SJSA1 (cell line): Measurements from ENCODE around the gene MAP3K14. TPM values are rescaled to one million over a fixed set of nuclear protein-coding genes. Genes with fewer than 3 reads are reported as not detected.
"Not testable (repeated sequence)": the region's sequence is repeated elsewhere in the genome, so short reads cannot be mapped to it uniquely, and the experiment has no call there.

Source experiments
- DNase-seq, 2 experiments: peaks; one replicate each; pipeline ENCODE4 v3.0.0-alpha.2; 2015 to 2020; ENCODE audit warnings: low spot score in 2 of 2, low read depth in 1 of 2
- H3K27ac ChIP-seq: fragments of 250-450 bp; sonication (Bioruptor Pico); 2 replicates; pipeline ENCODE4 v1.5.1; 2020; ENCODE audit warnings: mild to moderate bottlenecking, moderate library complexity
- H3K27me3 ChIP-seq: fragments of 250-450 bp; sonication (Bioruptor Pico); replicated peaks from 2 replicates; pipeline ENCODE4 v1.5.1; 2020; ENCODE audit warnings: mild to moderate bottlenecking, moderate library complexity
- H3K36me3 ChIP-seq: fragments of 250-450 bp; sonication (Bioruptor Pico); 2 replicates; pipeline ENCODE4 v1.5.1; 2020; ENCODE audit warnings: mild to moderate bottlenecking
- H3K4me1 ChIP-seq: fragments of 250-450 bp; sonication (Bioruptor Pico); replicated peaks from 2 replicates; pipeline ENCODE4 v1.6.1; 2021; ENCODE audit warnings: mild to moderate bottlenecking
- H3K4me3 ChIP-seq: fragments of 250-450 bp; sonication (Bioruptor Pico); 2 replicates; pipeline ENCODE4 v1.5.1; 2020; ENCODE audit warnings: mild to moderate bottlenecking
- H3K9me3 ChIP-seq: fragments of 250-450 bp; sonication (Bioruptor Pico); replicated peaks from 2 replicates; pipeline ENCODE4 v1.5.1; 2020; ENCODE audit warnings: mild to moderate bottlenecking
- total RNA-seq: library from RNA; depleted of rRNA; stranded (reverse); fragments of >200 nt; shearing (Covaris generic); gene quantifications from 2 replicates; pipeline ENCODE4 v1.2.3, GENCODE V29; 2014

The MAP3K14 gene
- total RNA-seq, 1 experiment from 2014 or later: 5.5 TPM

GRCh38 chr17:45345554-45346215 lies 28.9 kb upstream of the MAP3K14 start:
- H3K36me3 ChIP-seq: no peaks in the 10 kb centered on the region
- no peaks in the 10 kb centered on the region for H3K27me3 ChIP-seq
- peak in 1 of 2 experiments; percentile 75 for DNase-seq
- no peaks in the 10 kb centered on the region for H3K9me3 ChIP-seq
- 0 out of 2 replicates have a peak overlapping the region, but pooled peaks have one; percentile 4 for H3K27ac ChIP-seq
- peaks cover 42% of the 10 kb centered on the region for H3K4me1 ChIP-seq
- H3K4me3 ChIP-seq: no peak overlapping the region

GRCh38 chr17:45345246-45345553 lies 28.4 kb upstream of the MAP3K14 start:
- H3K27ac ChIP-seq: no peak overlapping the region

GRCh38 chr17:45343967-45344664 lies 27.3 kb upstream of the MAP3K14 start:
- H3K27ac ChIP-seq, H3K36me3 ChIP-seq, H3K27me3 ChIP-seq, H3K4me3 ChIP-seq, H3K9me3 ChIP-seq, DNase-seq: not testable (repeated sequence)
- peaks cover 39% of the 10 kb centered on the region for H3K4me1 ChIP-seq

More at GRCh38 chr17:45345246-45345553, 28.4 kb upstream of the MAP3K14 start:
- H3K27me3 ChIP-seq: no peaks in the 10 kb centered on the region
- no peaks in the 10 kb centered on the region for H3K36me3 ChIP-seq
- no peak overlapping the region for H3K4me3 ChIP-seq
- H3K9me3 ChIP-seq: no peaks in the 10 kb centered on the region
- no peak for DNase-seq
- peaks cover 42% of the 10 kb centered on the region for H3K4me1 ChIP-seq

GRCh38 chr17:45342871-45343526 lies 26.2 kb upstream of the MAP3K14 start:
- Histone ChIP-seq H3K4me3 (no peak overlapping the region), H3K4me1 (peaks cover 29% of the 10 kb centered on the region), H3K27me3 (no peaks in the 10 kb centered on the region), H3K36me3 (no peaks in the 10 kb centered on the region), H3K9me3 (no peaks in the 10 kb centered on the region), H3K27ac (no peak overlapping the region)
- no peak for DNase-seq

- H3K4me1 ChIP-seq: peaks cover 29% of the 10 kb centered on the region
- H3K4me3 ChIP-seq: no peak overlapping the region
- no peak overlapping the region for H3K27ac ChIP-seq
These were observed 25.5 kb upstream of the MAP3K14 start for GRCh38 chr17:45342306-45342705.

GRCh38 chr17:45341533-45342158 lies 24.8 kb upstream of the MAP3K14 start:
- Histone ChIP-seq H3K9me3 (no peaks in the 10 kb centered on the region), H3K4me3 (no peak overlapping the region), H3K27me3 (no peaks in the 10 kb centered on the region), H3K36me3 (no peaks in the 10 kb centered on the region), H3K4me1 (peaks cover 29% of the 10 kb centered on the region), H3K27ac (no peak overlapping the region)
- peak; percentile 65 to 73 for DNase-seq

More at GRCh38 chr17:45342306-45342705, 25.5 kb upstream of the MAP3K14 start:
- no peaks in the 10 kb centered on the region for H3K36me3 ChIP-seq
- no peak for DNase-seq
- no peaks in the 10 kb centered on the region for H3K9me3 ChIP-seq
- no peaks in the 10 kb centered on the region for H3K27me3 ChIP-seq

GRCh38 chr17:45339646-45340605 lies 23.1 kb upstream of the MAP3K14 start:
- DNase-seq: no peak
- no peaks in the 10 kb centered on the region for H3K9me3 ChIP-seq
- peaks cover 13% of the 10 kb centered on the region for H3K4me1 ChIP-seq
- no peak overlapping the region for H3K27ac ChIP-seq
- no peaks in the 10 kb centered on the region for H3K27me3 ChIP-seq
- no peak overlapping the region for H3K4me3 ChIP-seq
- H3K36me3 ChIP-seq: no peaks in the 10 kb centered on the region

GRCh38 chr17:45338996-45339535 lies 22.2 kb upstream of the MAP3K14 start:
- Histone ChIP-seq H3K4me1 (peaks cover 12% of the 10 kb centered on the region), H3K27ac (no peak overlapping the region), H3K4me3 (no peak overlapping the region), H3K27me3 (no peaks in the 10 kb centered on the region), H3K9me3 (no peaks in the 10 kb centered on the region), H3K36me3 (no peaks in the 10 kb centered on the region)
- no peak for DNase-seq

- H3K4me3 ChIP-seq: no peak overlapping the region
- no peaks in the 10 kb centered on the region for H3K9me3 ChIP-seq
- no peak overlapping the region for H3K27ac ChIP-seq
- H3K4me1 ChIP-seq: peaks cover 14% of the 10 kb centered on the region
- no peaks in the 10 kb centered on the region for H3K36me3 ChIP-seq
- H3K27me3 ChIP-seq: no peaks in the 10 kb centered on the region
- DNase-seq: no peak
These were observed 21.4 kb upstream of the MAP3K14 start for GRCh38 chr17:45338023-45338781.

GRCh38 chr17:45336390-45337182 lies 19.8 kb upstream of the MAP3K14 start:
- no peaks in the 10 kb centered on the region for H3K27me3 ChIP-seq
- no peak overlapping the region for H3K4me3 ChIP-seq
- H3K9me3 ChIP-seq: no peaks in the 10 kb centered on the region
- no peaks in the 10 kb centered on the region for H3K36me3 ChIP-seq
- H3K27ac ChIP-seq: no peak overlapping the region
- no peak for DNase-seq
- H3K4me1 ChIP-seq: peaks cover 9% of the 10 kb centered on the region

GRCh38 chr17:45335721-45336120 lies 18.9 kb upstream of the MAP3K14 start:
- no peak for DNase-seq
- H3K9me3 ChIP-seq: no peaks in the 10 kb centered on the region
- no peaks in the 10 kb centered on the region for H3K36me3 ChIP-seq
- no peaks in the 10 kb centered on the region for H3K27me3 ChIP-seq
- peaks cover 4% of the 10 kb centered on the region; the same call in 1 of the 2 replicates for H3K4me1 ChIP-seq
- no peak overlapping the region for H3K4me3 ChIP-seq
- no peak overlapping the region for H3K27ac ChIP-seq
